HG03521 (cell line): ENCODE measurements around the gene B3GALNT2.

ENCODE experiments used
- ATAC-seq: cut with Tn5 transposase; IDR thresholded peaks from one replicate; pipeline ENCODE4 v1.9.1; 2021; ENCODE audit warnings: mild to moderate bottlenecking, moderate library complexity; ENCODE audit not compliant: unreplicated experiment

Gene B3GALNT2

DNA sequence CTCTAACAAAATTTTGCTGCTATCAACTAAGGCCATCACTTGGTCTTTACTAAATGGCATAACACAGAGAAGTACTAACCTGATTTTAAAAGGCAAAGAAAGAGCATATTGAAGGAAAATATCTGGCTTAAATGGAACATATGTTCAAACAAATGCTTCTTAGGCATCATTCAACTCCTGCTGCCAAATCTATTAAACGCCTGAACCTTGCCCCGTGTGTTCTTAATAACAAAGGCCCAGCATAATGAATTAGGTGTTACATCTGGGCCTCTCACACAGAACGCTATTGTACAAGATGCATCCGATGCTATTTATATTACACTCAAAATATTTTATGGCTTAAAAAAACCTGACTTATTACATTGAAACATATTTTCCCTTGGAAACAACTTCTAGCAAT, 48.4 kb downstream of the B3GALNT2 start:
- no peak for ATAC-seq

- ATAC-seq: no peak
Measured at GRCh38 chr1:235455097-235455496, 49.2 kb downstream of the B3GALNT2 start.

DNA sequence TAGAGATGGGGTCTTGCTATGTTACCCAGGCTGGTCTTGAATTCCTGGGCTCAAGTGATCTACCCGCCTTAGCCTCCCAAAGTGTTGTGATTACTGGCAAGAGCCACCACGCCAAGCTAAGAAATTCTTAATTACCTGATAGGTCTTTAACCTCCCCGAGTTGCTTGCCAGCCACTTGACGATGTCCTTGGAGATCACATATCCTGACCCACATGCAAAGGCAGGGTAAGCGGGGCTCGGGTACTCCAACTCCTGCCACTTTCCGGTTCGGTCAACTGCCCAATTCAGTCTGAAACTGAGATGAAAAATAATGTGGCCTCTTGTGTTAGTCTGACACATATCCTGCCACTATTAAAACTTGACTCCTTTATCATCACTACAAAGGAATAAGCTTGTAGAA, 50.2 kb downstream of the B3GALNT2 start:
- no peak for ATAC-seq

GRCh38 chr1:235450886-235451483, 53.3 kb downstream of the B3GALNT2 start:
- no peak for ATAC-seq

DNA sequence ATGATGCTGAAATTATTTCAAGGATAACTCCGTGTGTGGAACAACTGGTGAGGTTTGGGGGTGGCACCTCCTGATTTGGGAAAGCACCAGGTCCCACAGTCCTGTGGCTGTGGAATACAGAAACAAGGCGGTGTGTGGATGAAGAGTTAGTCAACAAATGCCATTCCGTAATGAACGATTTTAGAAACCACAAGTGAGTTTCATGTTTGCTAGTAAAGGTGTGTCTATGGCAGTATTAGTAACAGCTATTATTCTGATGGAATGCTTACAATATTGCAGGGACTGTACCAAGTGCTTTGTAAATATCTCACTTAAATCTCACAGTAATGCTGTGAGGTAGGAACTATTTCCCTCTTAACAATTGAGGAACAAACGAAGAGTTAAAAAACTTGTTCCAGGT, 53.8 kb downstream of the B3GALNT2 start:
- ATAC-seq: no peak

- ATAC-seq: no peak
Measured at GRCh38 chr1:235448616-235449015, 55.6 kb downstream of the B3GALNT2 start.

DNA sequence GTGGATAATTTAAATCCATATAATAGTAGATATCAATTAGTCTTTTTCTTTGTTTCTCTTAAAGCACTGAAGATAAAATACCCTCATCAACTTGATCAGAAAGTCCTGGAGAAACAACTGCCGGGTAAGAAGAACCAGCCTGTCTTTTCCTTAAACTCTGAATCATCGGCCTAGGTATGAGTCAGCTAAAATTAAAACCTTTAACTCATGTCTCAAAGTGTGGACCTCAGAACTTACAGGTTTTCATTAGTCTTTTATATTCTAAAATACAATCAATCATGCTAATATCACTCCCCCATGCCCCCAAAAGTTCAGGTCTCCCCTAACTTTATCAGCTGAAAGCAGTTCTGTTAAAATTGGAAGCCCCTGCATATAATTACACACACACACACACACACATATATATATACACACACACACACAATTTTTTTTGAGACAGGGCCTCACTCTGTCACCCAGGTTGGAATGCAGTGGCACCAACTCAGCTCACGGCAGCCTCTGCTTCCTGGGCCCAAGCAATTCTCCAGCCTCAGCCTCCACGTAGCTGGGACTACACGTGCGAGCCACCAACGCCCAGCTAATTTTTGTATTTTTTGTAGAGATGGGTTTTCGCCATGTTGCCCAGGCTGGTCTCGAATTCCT, 61.3 kb downstream of the B3GALNT2 start:
- no peak for ATAC-seq

- ATAC-seq: no peak
Measured at GRCh38 chr1:235441159-235441685, 63.0 kb downstream of the B3GALNT2 start.

GRCh38 chr1:235434001-235434400, 70.3 kb downstream of the B3GALNT2 start:
- ATAC-seq: no peak

GRCh38 chr1:235430991-235431390, 73.3 kb downstream of the B3GALNT2 start:
- no peak for ATAC-seq

GRCh38 chr1:235429143-235429542, 75.1 kb downstream of the B3GALNT2 start:
- no peak for ATAC-seq

GRCh38 chr1:235427447-235427846, 76.8 kb downstream of the B3GALNT2 start:
- ATAC-seq: no peak

DNA sequence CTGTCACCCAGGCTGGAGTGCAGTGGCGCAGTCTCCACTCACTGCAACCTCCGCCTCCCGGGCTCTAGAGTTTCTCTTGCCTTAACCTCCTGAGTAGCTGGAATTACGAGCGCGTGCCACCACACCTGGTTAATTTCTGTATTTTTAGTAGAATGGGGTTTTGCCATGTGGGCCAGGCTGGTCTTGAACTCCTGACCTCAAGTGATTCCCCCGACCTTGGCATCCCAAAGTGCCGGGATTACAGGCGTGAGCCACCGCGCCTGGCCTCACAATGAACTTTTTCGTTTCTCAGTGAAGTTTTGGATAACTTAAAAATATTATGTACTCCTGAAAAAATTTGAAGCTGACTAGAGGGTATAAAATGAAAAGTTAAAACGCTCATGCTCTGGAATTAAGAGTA, 77.6 kb downstream of the B3GALNT2 start:
- no peak for ATAC-seq

DNA sequence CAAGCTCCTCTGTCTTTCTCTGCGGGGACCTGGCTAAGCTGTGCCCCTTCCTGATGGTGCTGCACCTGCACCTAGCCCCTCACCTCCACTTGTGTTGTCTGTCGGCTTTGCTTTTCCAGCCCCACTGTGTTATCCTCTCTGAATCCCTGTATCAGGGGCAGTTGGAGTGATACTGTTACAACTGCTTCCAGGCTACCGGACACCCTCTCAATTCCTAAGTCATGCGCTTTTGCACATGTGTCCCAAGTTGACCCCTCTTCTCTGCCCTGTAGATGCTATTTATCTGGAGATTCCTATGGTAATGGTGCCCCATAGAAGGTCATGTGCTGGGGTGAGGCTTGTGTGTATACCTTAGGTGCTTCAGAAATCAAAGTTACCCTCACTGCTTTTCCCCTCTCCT, 78.1 kb downstream of the B3GALNT2 start:
- ATAC-seq: no peak

DNA sequence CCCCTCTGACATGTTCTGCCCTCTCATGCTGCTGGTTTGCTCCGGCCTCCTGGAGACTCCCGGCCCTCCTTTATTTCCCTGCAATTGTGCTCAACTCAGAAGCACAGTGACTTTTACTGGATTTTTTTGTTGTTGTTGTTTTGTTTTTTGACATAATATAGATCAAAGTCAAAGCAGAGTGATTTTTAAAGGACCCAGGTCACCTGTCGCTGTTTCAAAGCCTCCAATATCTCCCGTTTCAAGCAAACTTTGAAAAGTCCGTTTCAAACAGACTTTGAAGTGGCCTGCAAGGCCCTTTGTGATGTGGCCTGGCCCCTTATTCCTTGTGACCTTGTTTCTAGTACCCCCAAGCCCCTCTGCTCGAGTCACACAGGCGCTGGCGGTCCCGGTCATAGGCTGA, 78.9 kb downstream of the B3GALNT2 start:
- ATAC-seq: no peak

DNA sequence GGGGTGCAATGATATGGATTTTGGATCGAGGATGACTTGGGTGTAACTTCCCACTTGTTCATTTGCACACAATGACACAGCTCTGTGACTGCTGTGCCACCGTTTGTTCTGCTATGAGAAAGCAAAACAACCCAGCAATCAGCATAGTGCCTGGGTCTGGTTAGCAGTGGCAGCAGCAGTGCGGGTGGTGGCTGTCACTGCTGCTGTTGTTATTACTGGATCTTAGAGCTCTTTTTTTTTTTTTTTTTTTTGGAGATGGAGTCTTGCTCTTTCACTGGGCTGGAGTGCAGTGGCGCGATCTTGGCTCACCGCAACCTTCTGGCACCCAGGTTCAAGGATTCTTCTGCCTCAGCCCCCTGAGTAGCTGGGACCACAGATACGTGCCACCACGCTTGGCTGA, 80.2 kb downstream of the B3GALNT2 start:
- ATAC-seq: no peak

DNA sequence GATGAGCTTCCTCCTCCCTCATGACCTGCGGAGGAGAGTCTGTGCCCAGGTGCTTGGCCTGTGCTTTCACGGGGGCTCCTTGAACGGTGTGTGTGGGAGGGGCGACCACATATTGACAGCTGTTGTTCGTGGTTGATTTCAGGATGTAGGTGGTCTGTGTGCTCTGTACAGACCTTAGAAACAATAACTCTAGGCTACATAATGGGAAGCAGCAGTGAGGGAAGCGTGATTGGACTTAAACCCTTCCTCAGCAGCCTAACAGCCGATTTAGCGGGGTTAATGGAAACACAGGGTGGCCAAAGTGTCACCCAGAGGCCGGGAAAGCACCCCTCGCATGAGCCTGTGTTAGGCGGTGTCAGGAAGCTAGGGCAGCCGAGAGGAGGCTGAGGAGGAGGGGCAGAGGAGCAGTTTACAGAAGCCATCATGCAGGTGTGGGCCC, 81.0 kb downstream of the B3GALNT2 start:
- no peak for ATAC-seq

DNA sequence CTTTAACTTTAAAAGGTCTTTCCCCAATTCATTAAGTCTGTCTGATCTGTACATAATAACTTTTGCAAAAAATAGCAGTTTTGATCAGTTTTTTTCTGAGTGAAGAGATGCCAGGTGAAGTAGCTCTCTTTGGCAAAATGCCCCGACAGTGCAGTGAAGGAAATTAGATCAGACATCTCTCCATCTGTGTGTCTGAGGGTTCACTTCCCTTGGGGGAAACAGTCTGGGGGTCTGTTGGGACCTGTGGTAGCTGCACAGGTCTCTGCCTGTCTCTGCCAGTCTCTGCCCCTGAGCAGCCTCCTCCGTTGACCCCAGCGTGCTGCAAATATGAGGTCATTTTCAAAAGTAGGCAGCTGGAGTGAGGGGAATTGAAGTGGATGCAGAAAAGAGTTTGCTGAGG, 82.5 kb downstream of the B3GALNT2 start:
- no peak for ATAC-seq

- no peak for ATAC-seq
Measured at GRCh38 chr1:235417086-235417697, 87.1 kb downstream of the B3GALNT2 start.

- no peak for ATAC-seq
Measured at GRCh38 chr1:235416662-235417049, 87.6 kb downstream of the B3GALNT2 start.

- ATAC-seq: peak; percentile 67
Measured at GRCh38 chr1:235415008-235415904, 89.0 kb downstream of the B3GALNT2 start.
